Measurements from ENCODE around the gene TGFBRAP1.

TGFBRAP1 gene

DNA sequence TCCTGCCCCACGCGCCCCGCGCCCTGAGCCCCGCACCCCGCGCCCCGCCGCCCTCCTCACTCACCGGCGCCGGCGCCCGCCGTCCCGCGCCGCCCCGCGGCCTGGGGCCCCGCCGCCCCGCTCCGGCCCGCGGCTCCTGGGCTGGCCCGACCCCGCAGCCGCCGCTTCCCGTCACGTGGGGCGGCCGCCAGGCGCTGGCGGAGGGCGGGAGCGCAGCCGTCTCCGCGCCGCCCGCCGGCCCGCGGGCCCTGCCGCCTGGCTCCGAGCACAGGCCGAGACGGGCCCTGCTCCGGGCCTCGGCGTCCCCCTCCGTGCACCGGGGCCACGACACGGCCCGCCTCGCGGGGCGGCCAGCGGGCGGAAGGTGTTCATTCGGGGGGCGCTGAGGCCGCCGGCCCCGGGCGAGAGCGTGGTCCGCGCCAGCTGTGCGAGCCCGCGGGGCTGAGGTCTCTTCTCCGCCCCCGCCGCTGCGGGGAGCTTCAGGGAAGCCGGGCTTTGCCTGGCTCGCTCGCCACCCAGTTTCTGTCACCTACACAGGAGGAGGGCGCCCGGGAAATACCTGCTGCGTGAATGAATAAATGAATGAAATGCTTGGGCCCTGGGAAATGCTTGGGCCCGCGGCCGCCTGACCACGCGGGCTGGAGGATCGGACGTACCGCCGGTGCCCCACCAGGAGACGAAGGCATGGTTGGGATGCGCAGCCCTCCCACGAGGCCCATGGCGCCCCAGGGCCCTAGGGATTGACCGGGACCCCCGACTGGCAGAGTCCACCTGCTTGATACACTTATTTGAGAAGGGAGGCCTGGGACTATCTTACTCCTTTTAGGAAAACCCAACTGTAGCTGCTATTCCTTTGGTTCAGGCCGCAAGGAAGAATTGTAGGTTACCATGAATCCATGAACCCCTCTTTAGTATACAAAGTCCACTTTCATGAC is at the start of gene TGFBRAP1:
Gene TGFBRAP1, minus strand, starts transcription at position 175 of the 935 bp plus-strand sequence. CDS start 21,434 bp downstream, outside the sequence.
- DNase-seq (ENCODE audit: extremely low spot score, insufficient read length, low read depth) (no peak), FAIRE-seq (no peak)

- DNase-seq (ENCODE audit: extremely low spot score, insufficient read length, low read depth), result no peak
- no peak for FAIRE-seq
Observed at GRCh38 chr2:105378921-105379383, 49.4 kb upstream of the TGFBRAP1 start.

- no peak for FAIRE-seq
- DNase-seq (ENCODE audit: extremely low spot score, insufficient read length, low read depth), result no peak
Observed at GRCh38 chr2:105378276-105378840, 48.8 kb upstream of the TGFBRAP1 start.

DNA sequence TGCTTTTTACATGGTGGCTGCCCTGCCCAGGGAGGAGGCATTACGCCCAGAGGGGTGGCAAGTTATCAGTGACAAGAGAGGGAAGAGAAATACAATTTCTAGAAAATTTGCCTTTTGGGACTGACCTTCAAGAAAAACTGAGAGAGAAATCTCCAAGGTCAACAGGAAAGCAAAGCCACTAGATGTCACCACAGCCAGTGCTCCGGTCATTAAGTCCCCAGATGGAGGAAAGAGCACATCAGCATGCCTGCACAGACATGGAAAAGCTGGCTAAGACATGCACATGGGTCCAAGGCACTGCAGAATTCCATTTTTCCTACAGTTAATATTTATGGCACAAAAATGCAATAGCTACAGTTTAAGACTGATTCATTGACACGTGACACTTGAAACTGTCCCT is 48.3 kb upstream of the TGFBRAP1 start:
- DNase-seq (ENCODE audit: extremely low spot score, insufficient read length, low read depth), result no peak
- no peak for FAIRE-seq

DNA sequence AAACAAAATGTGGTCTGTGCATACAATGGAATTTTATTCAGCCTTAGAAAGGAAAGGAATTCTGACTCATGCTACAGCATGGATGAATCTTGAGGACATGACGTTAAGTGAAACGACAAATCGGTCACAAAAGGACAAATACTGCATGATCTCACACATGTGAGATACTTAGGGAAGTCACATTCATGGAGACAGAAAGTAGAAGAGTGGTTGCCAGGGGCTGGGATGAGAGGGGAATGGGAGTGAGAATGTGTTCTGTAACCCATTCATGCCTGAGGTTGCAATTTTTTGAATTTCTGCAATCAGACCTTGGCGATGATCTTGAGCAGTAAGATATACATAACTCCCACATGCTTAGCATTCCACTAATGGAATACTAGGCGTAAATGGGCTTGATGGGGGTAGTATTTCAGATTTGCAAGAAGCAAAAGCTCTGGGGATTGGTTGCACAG is 47.3 kb upstream of the TGFBRAP1 start:
- no peak for FAIRE-seq
- DNase-seq (ENCODE audit: extremely low spot score, insufficient read length, low read depth), result no peak

GRCh38 chr2:105376010-105376409 is 46.5 kb upstream of the TGFBRAP1 start:
- FAIRE-seq (no peak), DNase-seq (ENCODE audit: extremely low spot score, insufficient read length, low read depth) (no peak)

- no peak for FAIRE-seq
Observed at GRCh38 chr2:105375001-105375561, 45.5 kb upstream of the TGFBRAP1 start.

DNA sequence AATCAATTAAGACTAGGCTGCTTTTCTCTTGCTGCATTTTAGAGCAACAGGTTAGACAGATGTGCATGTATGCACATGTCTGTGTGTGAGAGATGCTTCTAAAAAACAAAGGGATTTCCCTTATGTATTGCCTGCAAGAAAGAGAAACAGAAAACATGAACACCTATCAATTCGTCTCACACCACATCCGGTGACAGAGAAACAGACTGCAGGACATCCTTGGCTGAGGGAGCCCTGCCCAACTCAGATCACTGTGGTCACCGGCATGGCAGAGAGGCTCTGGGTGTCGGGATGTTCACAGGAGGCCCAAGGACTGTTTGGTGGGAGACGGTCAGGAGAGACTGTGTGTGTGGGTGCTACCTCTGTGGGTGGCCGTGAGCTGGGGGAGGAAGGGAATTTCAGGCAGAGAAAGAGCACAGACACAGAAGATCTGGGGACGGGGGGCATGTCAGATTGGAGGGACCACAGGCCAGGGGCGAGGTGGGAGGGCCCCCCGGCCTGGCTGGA is 44.4 kb upstream of the TGFBRAP1 start:
- DNase-seq (ENCODE audit: extremely low spot score, insufficient read length, low read depth) (peak; percentile 49), FAIRE-seq (peak; percentile 84)

More at GRCh38 chr2:105375001-105375561, 45.5 kb upstream of the TGFBRAP1 start:
- no peak for DNase-seq (ENCODE audit: extremely low spot score, insufficient read length, low read depth)

- no peak for DNase-seq (ENCODE audit: extremely low spot score, insufficient read length, low read depth)
Observed at GRCh38 chr2:105373344-105373781, 43.8 kb upstream of the TGFBRAP1 start.

GRCh38 chr2:105371810-105372209 is 42.3 kb upstream of the TGFBRAP1 start:
- DNase-seq (ENCODE audit: extremely low spot score, insufficient read length, low read depth) (no peak), FAIRE-seq (no peak)

More at GRCh38 chr2:105373344-105373781, 43.8 kb upstream of the TGFBRAP1 start:
- FAIRE-seq, result no peak

DNA sequence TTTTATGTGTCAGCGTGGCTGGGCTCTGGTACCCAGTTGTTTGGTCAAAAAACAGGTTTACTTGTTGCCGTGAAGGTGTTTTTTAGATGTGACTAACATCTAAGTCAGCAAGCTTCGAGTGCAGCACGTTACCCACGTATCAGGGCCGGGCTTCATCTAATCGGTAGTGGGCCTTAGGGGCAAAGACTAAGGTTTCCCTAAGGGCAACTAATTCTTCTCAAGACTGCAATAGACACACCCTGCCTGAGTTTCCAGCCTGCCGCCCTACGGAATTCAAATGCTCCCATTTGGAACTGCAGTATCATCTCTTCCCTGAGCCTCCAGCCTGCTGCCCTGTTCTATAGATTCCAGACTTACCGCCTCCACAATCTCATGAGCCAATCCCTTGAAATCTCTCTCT is 41.6 kb upstream of the TGFBRAP1 start:
- FAIRE-seq, result no peak
- DNase-seq (ENCODE audit: extremely low spot score, insufficient read length, low read depth), result no peak

- DNase-seq (ENCODE audit: extremely low spot score, insufficient read length, low read depth) (peak; percentile 51), FAIRE-seq (peak; percentile 91)
Observed at GRCh38 chr2:105369777-105370690, 40.5 kb upstream of the TGFBRAP1 start.

GRCh38 chr2:105368759-105369408 is 39.3 kb upstream of the TGFBRAP1 start:
- FAIRE-seq, result no peak
- DNase-seq (ENCODE audit: extremely low spot score, insufficient read length, low read depth), result no peak

DNA sequence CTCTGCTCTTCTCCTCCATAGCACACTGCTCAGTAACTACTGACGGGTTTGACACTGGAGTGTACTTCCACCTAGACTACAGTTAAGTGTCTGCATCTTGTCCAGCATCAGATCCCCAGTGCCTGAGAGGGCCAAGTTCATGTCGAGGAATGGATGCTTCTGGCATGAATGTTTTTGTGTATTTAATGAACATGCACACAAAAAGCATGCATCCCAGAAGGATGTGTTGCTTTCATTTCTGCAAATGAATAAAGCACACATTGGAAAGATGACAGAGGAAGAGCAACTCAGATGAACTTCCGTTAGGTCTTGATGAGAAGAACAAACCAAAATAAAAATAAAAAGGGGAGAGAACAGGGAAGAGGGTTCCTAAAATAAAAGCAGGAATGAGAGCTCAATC is 35.7 kb upstream of the TGFBRAP1 start:
- DNase-seq (ENCODE audit: extremely low spot score, insufficient read length, low read depth) (no peak), FAIRE-seq (no peak)

DNA sequence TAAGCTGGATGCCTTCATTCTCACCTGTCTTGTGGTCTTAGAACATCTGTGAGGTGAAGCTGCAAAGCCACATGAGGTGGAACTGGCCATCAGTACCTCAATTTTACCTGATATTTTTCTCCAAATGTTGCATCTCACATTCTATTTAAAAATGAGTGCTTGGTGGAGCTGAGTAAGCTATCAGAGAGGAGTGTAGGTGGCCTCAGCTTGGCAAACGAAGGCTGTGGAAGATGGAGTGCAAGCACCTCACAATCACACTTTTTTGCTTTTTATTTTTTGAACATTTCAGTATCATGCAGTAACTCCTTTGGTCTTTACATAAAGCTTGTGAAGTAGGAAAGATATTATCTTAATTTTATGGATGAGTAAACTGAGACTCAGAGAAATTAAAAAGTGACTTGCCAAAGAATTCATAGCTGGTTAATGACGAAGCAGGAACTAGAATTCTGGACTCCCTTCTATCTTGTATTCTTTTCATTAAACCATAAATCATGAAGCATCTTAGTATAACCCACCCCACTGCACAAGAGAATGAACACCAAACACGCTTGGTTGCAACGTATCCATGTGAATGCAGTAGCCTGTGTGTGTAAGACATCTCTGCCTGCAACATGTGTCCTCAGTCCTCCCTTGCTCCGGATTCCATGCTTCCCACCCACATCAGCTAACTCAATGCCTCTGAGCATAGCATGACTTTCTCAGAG is 35.1 kb upstream of the TGFBRAP1 start:
- FAIRE-seq (no peak), DNase-seq (ENCODE audit: extremely low spot score, insufficient read length, low read depth) (no peak)

- DNase-seq (ENCODE audit: extremely low spot score, insufficient read length, low read depth), result no peak
- no peak for FAIRE-seq
Observed at GRCh38 chr2:105362862-105363591, 33.5 kb upstream of the TGFBRAP1 start.

DNA sequence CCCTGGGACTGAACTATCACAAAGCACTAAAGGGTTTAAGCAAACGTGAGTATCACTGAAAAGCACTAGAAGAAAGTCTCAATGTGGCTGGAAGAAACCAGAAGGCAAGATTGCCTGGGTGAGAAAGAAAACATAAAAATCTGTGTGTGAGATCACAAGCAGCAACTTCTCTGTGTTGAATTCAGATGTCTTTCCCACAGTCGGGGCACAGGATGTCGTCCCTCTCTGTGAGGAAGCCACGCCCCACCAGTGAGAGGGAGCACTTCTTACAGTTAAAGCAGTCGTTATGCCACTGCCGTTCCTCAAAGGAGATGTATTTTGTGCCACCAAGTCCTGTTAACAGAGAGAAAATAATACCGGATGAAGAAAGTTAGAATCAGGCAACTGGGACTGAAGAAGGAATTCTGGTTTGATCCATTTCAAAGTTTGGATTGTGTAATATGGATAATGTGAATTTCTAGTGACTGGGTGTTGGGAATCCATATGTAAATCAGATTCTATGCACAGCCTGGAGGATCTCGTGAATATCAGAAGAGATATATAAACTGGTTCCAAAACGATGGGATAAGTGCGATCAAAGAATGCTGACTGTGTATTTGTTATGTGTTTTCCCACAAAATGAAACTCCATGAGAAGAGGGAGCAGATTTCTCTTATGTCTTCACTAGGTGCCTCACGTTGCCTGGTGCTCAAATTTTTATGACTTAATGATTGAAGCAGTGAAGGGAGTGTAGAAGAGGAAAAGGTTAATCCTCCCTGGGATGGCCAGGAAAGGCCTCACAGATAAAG is 31.8 kb upstream of the TGFBRAP1 start:
- no peak for DNase-seq (ENCODE audit: extremely low spot score, insufficient read length, low read depth)
- FAIRE-seq, result no peak

All from GM18507 (cell line).